WI38 (cell line): ENCODE results near the gene NCKAP1.

Experiments
- H3K4me3 ChIP-seq: 2 replicates; pipeline ENCODE4 v1.5.1; 2011; ENCODE audit warnings: low read depth, mild to moderate bottlenecking, control low read depth, low read length
- TF ChIP-seq, protein P1 (sequence below): IDR thresholded peaks from 2 replicates; pipeline ENCODE4 v1.5.1; 2012; ENCODE audit warnings: low read depth, mild to moderate bottlenecking, control low read depth, low read length

NCKAP1 gene

DNA sequence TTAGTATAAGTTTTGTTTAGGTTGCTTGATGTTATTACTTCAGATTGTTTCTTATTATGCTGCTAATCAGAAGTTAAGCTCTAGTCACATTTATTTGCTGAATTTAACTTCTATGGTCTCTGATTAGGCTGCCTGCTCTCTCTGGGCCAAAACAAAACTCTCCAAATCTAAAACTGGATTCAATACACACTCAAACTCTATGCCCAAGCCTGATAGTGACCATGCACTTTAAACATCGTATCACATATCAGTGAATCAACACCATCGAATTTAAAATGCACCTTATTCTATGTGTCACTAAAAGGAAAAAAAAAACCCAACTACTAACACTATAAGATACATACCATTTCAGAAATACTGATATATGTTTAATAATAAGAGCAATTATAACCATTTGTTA lies 94.9 kb downstream of the NCKAP1 start:
- TF ChIP-seq, protein P1, sequence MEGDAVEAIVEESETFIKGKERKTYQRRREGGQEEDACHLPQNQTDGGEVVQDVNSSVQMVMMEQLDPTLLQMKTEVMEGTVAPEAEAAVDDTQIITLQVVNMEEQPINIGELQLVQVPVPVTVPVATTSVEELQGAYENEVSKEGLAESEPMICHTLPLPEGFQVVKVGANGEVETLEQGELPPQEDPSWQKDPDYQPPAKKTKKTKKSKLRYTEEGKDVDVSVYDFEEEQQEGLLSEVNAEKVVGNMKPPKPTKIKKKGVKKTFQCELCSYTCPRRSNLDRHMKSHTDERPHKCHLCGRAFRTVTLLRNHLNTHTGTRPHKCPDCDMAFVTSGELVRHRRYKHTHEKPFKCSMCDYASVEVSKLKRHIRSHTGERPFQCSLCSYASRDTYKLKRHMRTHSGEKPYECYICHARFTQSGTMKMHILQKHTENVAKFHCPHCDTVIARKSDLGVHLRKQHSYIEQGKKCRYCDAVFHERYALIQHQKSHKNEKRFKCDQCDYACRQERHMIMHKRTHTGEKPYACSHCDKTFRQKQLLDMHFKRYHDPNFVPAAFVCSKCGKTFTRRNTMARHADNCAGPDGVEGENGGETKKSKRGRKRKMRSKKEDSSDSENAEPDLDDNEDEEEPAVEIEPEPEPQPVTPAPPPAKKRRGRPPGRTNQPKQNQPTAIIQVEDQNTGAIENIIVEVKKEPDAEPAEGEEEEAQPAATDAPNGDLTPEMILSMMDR, result no peak
- H3K4me3 ChIP-seq, result no peak overlapping the region

DNA sequence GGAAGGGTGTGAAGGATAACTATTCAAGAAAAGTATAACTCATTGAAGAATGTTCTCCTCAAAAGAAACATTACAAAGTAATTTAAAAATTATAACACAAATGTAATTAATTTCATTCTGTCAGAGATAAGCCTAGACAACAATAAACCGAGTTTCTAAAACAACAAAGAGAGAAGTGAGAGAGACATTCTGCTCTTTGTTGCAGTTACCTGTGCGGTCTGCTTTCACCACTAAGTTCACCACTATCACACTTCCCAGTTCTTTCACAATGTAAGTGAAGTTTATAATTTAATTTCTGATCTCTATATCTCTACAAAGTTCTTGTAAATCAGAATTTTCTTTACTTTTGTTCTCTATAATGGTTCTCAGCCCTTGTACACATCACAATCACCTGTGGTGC lies 95.5 kb downstream of the NCKAP1 start:
- TF ChIP-seq, protein P1, result no peak
- no peak overlapping the region for H3K4me3 ChIP-seq

- TF ChIP-seq, protein P1, result no peak
- no peak overlapping the region for H3K4me3 ChIP-seq
These were observed 96.3 kb downstream of the NCKAP1 start for GRCh38 chr2:182941919-182942318.

- H3K4me3 ChIP-seq, result no peak overlapping the region
- TF ChIP-seq, protein P1, result no peak
These were observed 97.0 kb downstream of the NCKAP1 start for GRCh38 chr2:182941121-182941722.

DNA sequence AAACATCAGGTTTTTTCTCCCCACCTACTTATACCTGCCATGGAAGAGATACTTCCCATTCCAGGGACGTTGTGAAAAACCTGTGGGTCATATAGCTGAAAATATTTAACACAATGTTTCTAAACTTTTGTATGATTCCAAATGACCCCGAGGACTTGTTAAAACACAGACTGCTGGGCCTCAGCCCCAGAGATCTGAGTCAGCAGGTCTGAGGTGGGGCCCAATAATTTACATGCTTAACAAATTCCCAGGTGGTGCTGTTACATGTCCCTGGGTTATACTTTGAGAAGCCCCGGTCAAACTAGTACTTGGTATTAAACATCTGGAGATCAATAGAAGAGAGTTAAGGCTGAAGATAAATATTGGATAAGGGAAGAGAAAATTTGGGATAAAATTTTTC lies 100.4 kb downstream of the NCKAP1 start:
- TF ChIP-seq, protein P1, result no peak

GRCh38 chr2:182933629-182934028 lies 104.6 kb downstream of the NCKAP1 start:
- no peak overlapping the region for H3K4me3 ChIP-seq
- TF ChIP-seq, protein P1, result no peak

More for the DNA sequence above, 100.4 kb downstream of the NCKAP1 start:
- no peak overlapping the region for H3K4me3 ChIP-seq

GRCh38 chr2:182929972-182930371 lies 108.3 kb downstream of the NCKAP1 start:
- TF ChIP-seq, protein P1, result no peak
- H3K4me3 ChIP-seq, result no peak overlapping the region
